Neural progenitor cell (in vitro differentiated cells): Measurements from ENCODE around the gene CCDC134. TPM values are rescaled to one million over a fixed set of nuclear protein-coding genes. Genes with fewer than 3 reads are reported as not detected.

ENCODE experiments used
- DNase-seq: peaks from one replicate; pipeline ENCODE4 v3.0.0-alpha.2; 2016; ENCODE audit warnings: low spot score
- H2AFZ ChIP-seq: fragments of 200-600 bp; sonication (generic); replicated peaks from 2 replicates; pipeline ENCODE4 v1.6.1; 2016; ENCODE audit warnings: antibody characterized with exemption
- H3F3A ChIP-seq: fragments of 200-600 bp; sonication (generic); 2 replicates; pipeline ENCODE4 v1.6.1; 2016; ENCODE audit warnings: antibody characterized with exemption, low read depth
- H3K27ac ChIP-seq: fragments of 200-600 bp; sonication (generic); 2 replicates; pipeline ENCODE4 v1.5.1; 2016; ENCODE audit warnings: mild to moderate bottlenecking
- H3K27me3 ChIP-seq: fragments of 200-600 bp; sonication (generic); 2 replicates; pipeline ENCODE4 v1.6.1; 2016; ENCODE audit warnings: mild to moderate bottlenecking, moderate library complexity
- H3K36me3 ChIP-seq: fragments of 200-600 bp; sonication (generic); 2 replicates; pipeline ENCODE4 v1.5.1; 2016
- H3K4me1 ChIP-seq: fragments of 200-600 bp; sonication (generic); 2 replicates; pipeline ENCODE4 v1.6.1; 2016; ENCODE audit warnings: mixed run types
- H3K4me2 ChIP-seq: fragments of 200-600 bp; sonication (generic); 2 replicates; pipeline ENCODE4 v1.6.1; 2016
- H3K4me3 ChIP-seq: fragments of 200-600 bp; sonication (generic); 2 replicates; pipeline ENCODE4 v1.5.1; 2016
- H3K79me2 ChIP-seq: fragments of 200-600 bp; sonication (generic); 2 replicates; pipeline ENCODE4 v1.6.1; 2016; ENCODE audit warnings: low read depth
- H3K9ac ChIP-seq: fragments of 200-600 bp; sonication (generic); 2 replicates; pipeline ENCODE4 v1.6.1; 2016
- H3K9me3 ChIP-seq: fragments of 200-600 bp; sonication (generic); 2 replicates; pipeline ENCODE4 v1.5.1; 2016; ENCODE audit warnings: low read depth
- H4K20me1 ChIP-seq: fragments of 200-600 bp; sonication (generic); 2 replicates; pipeline ENCODE4 v1.6.1; 2016; ENCODE audit warnings: low read depth
- H3K27ac Mint-ChIP-seq: 3 replicates; pipeline ENCODE4 v1.8.0; 2021; ENCODE audit warnings: mixed read lengths
- H3K27me3 Mint-ChIP-seq: 2 replicates; pipeline ENCODE4 v1.8.0; 2022; ENCODE audit warnings: low read depth, mild to moderate bottlenecking, inconsistent platforms, moderate library complexity, mixed read lengths; ENCODE audit not compliant: insufficient read depth
- H3K36me3 Mint-ChIP-seq: 3 replicates; pipeline ENCODE4 v1.8.0; 2021; ENCODE audit warnings: mixed read lengths
- H3K4me1 Mint-ChIP-seq: 3 replicates; pipeline ENCODE4 v1.8.0; 2021; ENCODE audit warnings: mixed read lengths
- H3K4me3 Mint-ChIP-seq: 3 replicates; pipeline ENCODE4 v1.8.0; 2021; ENCODE audit warnings: mild to moderate bottlenecking, moderate library complexity, mixed read lengths
- H3K9me3 Mint-ChIP-seq: 3 replicates; pipeline ENCODE4 v1.8.0; 2020; ENCODE audit warnings: mixed read lengths
- CTCF ChIP-seq: fragments of 200-600 bp; sonication (generic); IDR thresholded peaks from 2 replicates; pipeline ENCODE4 v1.5.1; 2017; ENCODE audit warnings: antibody characterized with exemption, mild to moderate bottlenecking
- EZH2 ChIP-seq: fragments of 200-600 bp; sonication (generic); IDR thresholded peaks from 2 replicates; pipeline ENCODE4 v1.6.1; 2017; ENCODE audit warnings: antibody characterized with exemption, mild to moderate bottlenecking, moderate library complexity
- EZH2phosphoT487 ChIP-seq: fragments of 200-600 bp; sonication (generic); IDR thresholded peaks from 2 replicates; pipeline ENCODE4 v1.6.1; 2017; ENCODE audit warnings: antibody characterized with exemption
- total RNA-seq: library from RNA; depleted of rRNA; stranded (reverse); fragments of >200 nt; gene quantifications from 2 replicates; pipeline ENCODE4 v1.2.3, GENCODE V29; 2015; ENCODE audit warnings: low replicate concordance

The CCDC134 gene
- total RNA-seq, 1 donor from 2014 or later: 8.8 TPM

- peaks cover 2% of the 10 kb centered on the region for H3K9me3 Mint-ChIP-seq
- Histone ChIP-seq H3K79me2 (peaks cover 100% of the 10 kb centered on the region), H4K20me1 (peaks cover 90% of the 10 kb centered on the region), H3K9me3 (no peaks in the 10 kb centered on the region), H3K27ac (no peak overlapping the region), H2AFZ (no peak overlapping the region), H3K4me1 (peaks cover 4% of the 10 kb centered on the region), H3K36me3 (no peaks in the 10 kb centered on the region), H3K27me3 (no peaks in the 10 kb centered on the region), H3K9ac (no peak overlapping the region), H3F3A (peaks cover 10% of the 10 kb centered on the region), H3K4me2 (no peak overlapping the region), H3K4me3 (no peak overlapping the region)
- peak overlapping the region; percentile 5 for H3K27ac Mint-ChIP-seq
- no peak overlapping the region for H3K4me3 Mint-ChIP-seq
- TF ChIP-seq CTCF (peak; percentile 68), EZH2phosphoT487 (no peak)
- peak; percentile 70 for DNase-seq
- peaks cover 11% of the 10 kb centered on the region for H3K4me1 Mint-ChIP-seq
- H3K36me3 Mint-ChIP-seq: peaks cover 18% of the 10 kb centered on the region
- H3K27me3 Mint-ChIP-seq: no peaks in the 10 kb centered on the region
These were observed 56.8 kb downstream of the CCDC134 start for GRCh38 chr22:41857155-41857859.

- Mint-ChIP-seq H3K9me3 (peaks cover 2% of the 10 kb centered on the region), H3K27me3 (no peaks in the 10 kb centered on the region), H3K4me3 (no peak overlapping the region), H3K4me1 (peaks cover 12% of the 10 kb centered on the region), H3K36me3 (peaks cover 16% of the 10 kb centered on the region), H3K27ac (no peak overlapping the region)
- Histone ChIP-seq H3K9me3 (no peaks in the 10 kb centered on the region), H3F3A (peaks cover 10% of the 10 kb centered on the region), H3K79me2 (peaks cover 100% of the 10 kb centered on the region), H3K4me3 (no peak overlapping the region), H3K27me3 (no peaks in the 10 kb centered on the region), H3K36me3 (no peaks in the 10 kb centered on the region), H3K9ac (no peak overlapping the region), H3K4me1 (peaks cover 4% of the 10 kb centered on the region), H4K20me1 (peaks cover 91% of the 10 kb centered on the region), H2AFZ (no peak overlapping the region), H3K27ac (no peak overlapping the region), H3K4me2 (no peak overlapping the region)
- no peak for TF ChIP-seq EZH2
- no peak for TF ChIP-seq CTCF
- no peak for TF ChIP-seq EZH2phosphoT487
- no peak for DNase-seq
These were observed 57.4 kb downstream of the CCDC134 start for GRCh38 chr22:41857860-41858199.

GRCh38 chr22:41862160-41862529 lies 61.7 kb downstream of the CCDC134 start:
- Histone ChIP-seq H3K9ac (no peak overlapping the region), H3K27ac (peak overlapping the region; percentile 3), H3K27me3 (no peaks in the 10 kb centered on the region), H3K36me3 (no peaks in the 10 kb centered on the region), H3K4me3 (no peak overlapping the region), H3K4me2 (no peak overlapping the region), H3K4me1 (peaks cover 4% of the 10 kb centered on the region), H3F3A (no peaks in the 10 kb centered on the region), H4K20me1 (peaks cover 89% of the 10 kb centered on the region), H2AFZ (no peak overlapping the region), H3K79me2 (peaks cover 90% of the 10 kb centered on the region), H3K9me3 (no peaks in the 10 kb centered on the region)
- Mint-ChIP-seq H3K27me3 (peaks cover 2% of the 10 kb centered on the region), H3K4me1 (peaks cover 12% of the 10 kb centered on the region), H3K27ac (no peak overlapping the region), H3K4me3 (no peak overlapping the region), H3K36me3 (peaks cover 19% of the 10 kb centered on the region), H3K9me3 (no peaks in the 10 kb centered on the region)
- no peak for TF ChIP-seq EZH2phosphoT487
- no peak for TF ChIP-seq CTCF
- no peak for TF ChIP-seq EZH2
- no peak for DNase-seq
